HCT116 (cell line): ENCODE results near the gene ZSWIM6. TPM values are rescaled to one million over a fixed set of nuclear protein-coding genes. Genes with fewer than 3 reads are reported as not detected.

ENCODE experiments used
- ATAC-seq: fragments of 200-7000 bp; cut with Tn5 transposase; 2 replicates; pipeline ENCODE4 v1.9.1; 2020; ENCODE audit warnings: mild to moderate bottlenecking, moderate library complexity
- BruUV-seq: library from RNA; stranded (reverse); fragments of 400-500 nt; replicated peaks from 2 replicates; lab custom pipeline; 2021; lab: Mats Ljungman, UMichigan
- CTCF ChIA-PET: fragments of 300-600 bp; sonication (Branson Sonifier 250); formaldehyde crosslinking; loops from one replicate; lab custom pipeline; 2021; ENCODE audit warnings: antibody characterized with exemption; lab: Charles Lee
- POLR2A ChIA-PET: fragments of 300-600, 350-600 bp; sonication (Branson Sonifier 250); formaldehyde crosslinking; loops from one replicate; lab custom pipeline; 2021; ENCODE audit warnings: antibody characterized with exemption; lab: Charles Lee
- RAD21 ChIA-PET, 2 experiments: fragments of 300-600 bp; sonication (Branson Sonifier 250); formaldehyde crosslinking; loops; one replicate each; lab custom pipeline; 2023; ENCODE audit warnings: low total read pairs in 2 of 2; ENCODE audit not compliant: uncharacterized antibody in 2 of 2, unreplicated experiment in 2 of 2, low non-redundant PET in 1 of 2; lab: Charles Lee
- DNase-seq: peaks from one replicate; pipeline ENCODE4 v3.0.0-alpha.2; 2010; ENCODE audit warnings: low read depth, low spot score
- H2AFZ ChIP-seq: fragments of 200-600 bp; shearing (Covaris generic), sonication (generic); 2 replicates; pipeline ENCODE4 v1.6.1; 2017; ENCODE audit warnings: low read depth, mixed run types, mixed read lengths, antibody characterized with exemption, low read length; ENCODE audit not compliant: poor library complexity, severe bottlenecking
- H3K27ac ChIP-seq: 2 replicates; pipeline ENCODE4 v1.5.1; 2012; ENCODE audit warnings: low read depth, low read length
- H3K27me3 ChIP-seq: fragments of 200-600 bp; sonication (generic); 2 replicates; pipeline ENCODE4 v1.6.1; 2016; ENCODE audit warnings: mixed run types, low read length, mixed read lengths; ENCODE audit not compliant: insufficient read depth
- H3K36me3 ChIP-seq, 2 experiments: fragments of 200-500 bp in 1 of 2; fragments of 200-600 bp in 1 of 2; sonication (Bioruptor generic) in 1 of 2; sonication (generic) in 1 of 2; 2 replicates each; pipeline versions ENCODE4 v1.5.1 to v1.6.1; 2014 to 2016; ENCODE audit warnings: low read length in 2 of 2, inconsistent platforms in 1 of 2, mixed read lengths in 1 of 2, mixed run types in 1 of 2; ENCODE audit not compliant: insufficient read depth in 2 of 2, control insufficient read depth in 1 of 2
- H3K4me1 ChIP-seq, 2 experiments: fragments of 200-600 bp in 1 of 2; sonication (generic) in 1 of 2; 2 replicates each; pipeline versions ENCODE4 v1.5.1 to v1.6.1; 2012 to 2017; ENCODE audit warnings: low read length in 2 of 2, inconsistent platforms in 1 of 2, mild to moderate bottlenecking in 1 of 2, mixed read lengths in 1 of 2, mixed run types in 1 of 2, moderate library complexity in 1 of 2; ENCODE audit not compliant: insufficient read depth in 2 of 2, control insufficient read depth in 1 of 2
- H3K4me2 ChIP-seq: fragments of 200-600 bp; sonication (generic); 2 replicates; pipeline ENCODE4 v1.6.1; 2017; ENCODE audit warnings: mixed run types, low read length, mixed read lengths
- H3K4me3 ChIP-seq, 2 experiments: fragments of 200-600 bp in 1 of 2; sonication (generic) in 1 of 2; replicated peaks in 1 of 2; 2 replicates each; pipeline ENCODE4 v1.5.1; 2011 to 2016; ENCODE audit warnings: low read length in 2 of 2, control low read depth in 1 of 2, low read depth in 1 of 2, mild to moderate bottlenecking in 1 of 2, mixed read lengths in 1 of 2, mixed run types in 1 of 2
- H3K79me2 ChIP-seq: fragments of 200-600 bp; sonication (generic); 2 replicates; pipeline ENCODE4 v1.6.1; 2017; ENCODE audit warnings: mild to moderate bottlenecking, mixed run types, low read length, moderate library complexity, mixed read lengths; ENCODE audit not compliant: insufficient read depth
- H3K9ac ChIP-seq: fragments of 200-600 bp; sonication (generic); 2 replicates; pipeline ENCODE4 v1.6.1; 2016; ENCODE audit warnings: low read length, mixed read lengths
- H3K9me2 ChIP-seq: fragments of 200-600 bp; sonication (generic), shearing (Covaris generic); 2 replicates; pipeline ENCODE4 v1.6.1; 2017; ENCODE audit warnings: mixed run types, mild to moderate bottlenecking, moderate library complexity; ENCODE audit not compliant: insufficient read depth
- H3K9me3 ChIP-seq, 2 experiments: fragments of 200-500 bp in 1 of 2; fragments of 200-600 bp in 1 of 2; sonication (Bioruptor generic) in 1 of 2; sonication (generic) in 1 of 2; 2 replicates each; pipeline ENCODE4 v1.6.1; 2014 to 2017; ENCODE audit warnings: low read length in 2 of 2, mixed read lengths in 2 of 2, inconsistent platforms in 1 of 2, low read depth in 1 of 2, mild to moderate bottlenecking in 1 of 2, mixed run types in 1 of 2, moderate library complexity in 1 of 2; ENCODE audit not compliant: control insufficient read depth in 1 of 2, insufficient read depth in 1 of 2
- H4K20me1 ChIP-seq: fragments of 200-600 bp; sonication (generic), shearing (Covaris generic); 2 replicates; pipeline ENCODE4 v1.6.1; 2017; ENCODE audit warnings: mixed run types, mild to moderate bottlenecking, moderate library complexity; ENCODE audit not compliant: insufficient read depth
- CEBPB ChIP-seq: IDR thresholded peaks from 2 replicates; pipeline ENCODE4 v1.6.1; 2012; ENCODE audit warnings: low read depth
- EZH2 ChIP-seq: fragments of 200-600 bp; sonication (generic); IDR thresholded peaks from 2 replicates; pipeline ENCODE4 v1.6.1; 2017; ENCODE audit warnings: antibody characterized with exemption, mixed run types
- JUND ChIP-seq: IDR thresholded peaks from 2 replicates; pipeline ENCODE4 v1.6.1; 2012
- MAX ChIP-seq: IDR thresholded peaks from 2 replicates; pipeline ENCODE4 v1.6.1; 2012
- POLR2A ChIP-seq: IDR thresholded peaks from 2 replicates; pipeline ENCODE4 v1.7.0; 2011; ENCODE audit warnings: borderline replicate concordance; ENCODE audit not compliant: insufficient read depth, insufficient read length; ENCODE audit errors: extremely low read depth
- POLR2AphosphoS5 ChIP-seq: IDR thresholded peaks from 2 replicates; pipeline ENCODE4 v1.6.1; 2011; ENCODE audit warnings: mild to moderate bottlenecking, low read depth, low read length, moderate library complexity
- SIN3A ChIP-seq: IDR thresholded peaks from 2 replicates; pipeline ENCODE4 v1.6.1; 2012; ENCODE audit warnings: low read depth
- SRF ChIP-seq: IDR thresholded peaks from 2 replicates; pipeline ENCODE4 v1.6.1; 2012; ENCODE audit warnings: low read depth
- YY1 ChIP-seq: IDR thresholded peaks from 2 replicates; pipeline ENCODE4 v1.6.1; 2011; ENCODE audit warnings: low read length, low read depth, moderate library complexity, mild to moderate bottlenecking; ENCODE audit not compliant: insufficient replicate concordance; ENCODE audit errors: extremely low read depth
- intact Hi-C: fragments of 100-400 bp; cut with micrococcal nuclease; formaldehyde crosslinking; loops from 2 replicates; pipeline ENCODE4 v1.10.0; 2022
- total RNA-seq: library from RNA; stranded (reverse); gene quantifications from one replicate; pipeline ENCODE4 v1.2.1, GENCODE V29; 2021; ENCODE audit not compliant: unreplicated experiment
- TF ChIP-seq, protein P1 (sequence below): IDR thresholded peaks from 2 replicates; pipeline ENCODE4 v1.6.1; 2012

ZSWIM6 gene
- total RNA-seq, 1 experiment from 2014 or later: 7.4 TPM

- TF ChIP-seq, protein P1, sequence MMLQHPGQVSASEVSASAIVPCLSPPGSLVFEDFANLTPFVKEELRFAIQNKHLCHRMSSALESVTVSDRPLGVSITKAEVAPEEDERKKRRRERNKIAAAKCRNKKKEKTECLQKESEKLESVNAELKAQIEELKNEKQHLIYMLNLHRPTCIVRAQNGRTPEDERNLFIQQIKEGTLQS: no peak
- TF ChIP-seq POLR2A: no peak
- TF ChIP-seq CEBPB: no peak
- TF ChIP-seq YY1: no peak
- no peak for TF ChIP-seq JUND
- TF ChIP-seq POLR2AphosphoS5: no peak
- TF ChIP-seq EZH2: no peak
Observed at GRCh38 chr5:61329550-61330128, 2.4 kb upstream of the ZSWIM6 start (continued).

- intact Hi-C loops: loop anchor here (2.0 to 10.0 kb wide), 2 partner anchors 168 to 604 kb away; partner anchors contain the start of gene SMIM15
Observed at GRCh38 chr5:61330341-61330844, 1.7 kb upstream of the ZSWIM6 start.

More at GRCh38 chr5:61330341-61330844, 1.7 kb upstream of the ZSWIM6 start:
- TSS peak; percentile 38 for BruUV-seq
- Histone ChIP-seq H3K9ac (peak overlapping the region; percentile 71), H3K9me2 (no peaks in the 10 kb centered on the region), H3K27me3 (no peaks in the 10 kb centered on the region), H3K4me1 (peaks cover 9 to 35% of the 10 kb centered on the region in 2 experiments), H3K4me3 (peak overlapping the region; percentile 64 to 80), H2AFZ (peak overlapping the region; percentile 69), H3K36me3 (no peaks in the 10 kb centered on the region), H3K4me2 (peak overlapping the region; percentile 97), H3K27ac (peak overlapping the region; percentile 75), H3K79me2 (peaks cover 27% of the 10 kb centered on the region), H4K20me1 (no peaks in the 10 kb centered on the region; the same call in 1 of the 2 replicates), H3K9me3 (no peaks in the 10 kb centered on the region)
- ChIA-PET RAD21 (no interaction called here), POLR2A (no interaction called here), CTCF (interaction anchor here (2.0 kb wide), 1 partner anchor 372 kb away, joined by 5 read pairs; no protein-coding TSS in a partner anchor)
- TF ChIP-seq SRF (peak; percentile 40; the same call in 1 of the 2 replicates), SIN3A (no peak; the same call in 1 of the 2 replicates), YY1 (peak; percentile 0), MAX (peak; percentile 47; the same call in 1 of the 2 replicates)
- DNase-seq: no peak
- peak; percentile 2; the same call in 1 of the 2 replicates for ATAC-seq
